Mucosa of stomach (tissue), 1 donor: ENCODE results near the gene CD300A.
A peak's percentile ranks its signal among the peaks of the same experiment; 100 is the strongest.

Experiments
- H3K27me3 ChIP-seq: one replicate; pipeline ENCODE4 v1.7.0; 2013; ENCODE audit warnings: mild to moderate bottlenecking, low read length; ENCODE audit not compliant: control insufficient read depth, insufficient read depth
- H3K36me3 ChIP-seq: one replicate; pipeline ENCODE4 v1.7.0; 2013; ENCODE audit warnings: low read length; ENCODE audit not compliant: control insufficient read depth, insufficient read depth
- H3K4me1 ChIP-seq: one replicate; pipeline ENCODE4 v1.7.0; 2013; ENCODE audit warnings: mild to moderate bottlenecking, low read length; ENCODE audit not compliant: control insufficient read depth, insufficient read depth
- H3K4me3 ChIP-seq: one replicate; pipeline ENCODE4 v1.7.0; 2013; ENCODE audit warnings: low read length
- H3K9ac ChIP-seq: one replicate; pipeline ENCODE4 v1.7.0; 2013; ENCODE audit warnings: mild to moderate bottlenecking, low read length, moderate library complexity
- H3K9me3 ChIP-seq: one replicate; pipeline ENCODE4 v1.7.0; 2013; ENCODE audit warnings: mild to moderate bottlenecking, low read length, moderate library complexity; ENCODE audit not compliant: control insufficient read depth
- donor health status: Pancreatic carcinoma.

The CD300A gene

GRCh38 chr17:74460241-74460640, 6.2 kb upstream of the CD300A start:
- Histone ChIP-seq H3K4me1 (peaks cover 16% of the 10 kb centered on the region), H3K4me3 (no peak overlapping the region), H3K36me3 (no peaks in the 10 kb centered on the region), H3K9ac (no peak overlapping the region), H3K9me3 (no peaks in the 10 kb centered on the region), H3K27me3 (no peaks in the 10 kb centered on the region)

GRCh38 chr17:74460996-74461395, 5.4 kb upstream of the CD300A start:
- no peaks in the 10 kb centered on the region for H3K36me3 ChIP-seq
- H3K9ac ChIP-seq: no peak overlapping the region
- H3K27me3 ChIP-seq: peaks cover 2% of the 10 kb centered on the region
- no peaks in the 10 kb centered on the region for H3K9me3 ChIP-seq
- H3K4me1 ChIP-seq: peaks cover 17% of the 10 kb centered on the region
- H3K4me3 ChIP-seq: no peak overlapping the region

- H3K9me3 ChIP-seq: no peaks in the 10 kb centered on the region
- no peak overlapping the region for H3K4me3 ChIP-seq
- no peak overlapping the region for H3K9ac ChIP-seq
- peaks cover 23% of the 10 kb centered on the region for H3K4me1 ChIP-seq
- H3K27me3 ChIP-seq: peaks cover 6% of the 10 kb centered on the region
- no peaks in the 10 kb centered on the region for H3K36me3 ChIP-seq
These were observed 4.8 kb upstream of the CD300A start for GRCh38 chr17:74461611-74462010.

- no peaks in the 10 kb centered on the region for H3K36me3 ChIP-seq
These were observed 1.6 kb upstream of the CD300A start for GRCh38 chr17:74464730-74465377.

GRCh38 chr17:74465378-74466110, 890 bp upstream of the CD300A start:
- Histone ChIP-seq H3K9ac (no peak overlapping the region), H3K27me3 (peaks cover 6% of the 10 kb centered on the region), H3K36me3 (no peaks in the 10 kb centered on the region), H3K9me3 (no peaks in the 10 kb centered on the region), H3K4me1 (peaks cover 10% of the 10 kb centered on the region), H3K4me3 (no peak overlapping the region)

More at GRCh38 chr17:74464730-74465377, 1.6 kb upstream of the CD300A start:
- peaks cover 10% of the 10 kb centered on the region for H3K4me1 ChIP-seq
- H3K9me3 ChIP-seq: no peaks in the 10 kb centered on the region
- H3K27me3 ChIP-seq: peaks cover 6% of the 10 kb centered on the region
- no peak overlapping the region for H3K4me3 ChIP-seq
- no peak overlapping the region for H3K9ac ChIP-seq

GRCh38 chr17:74466828-74467184, 372 bp downstream of the CD300A start:
- H3K4me3 ChIP-seq: no peak overlapping the region
- H3K4me1 ChIP-seq: peaks cover 10% of the 10 kb centered on the region
- H3K9ac ChIP-seq: peak overlapping the region; percentile 16
- H3K36me3 ChIP-seq: no peaks in the 10 kb centered on the region
- H3K27me3 ChIP-seq: peaks cover 6% of the 10 kb centered on the region
- no peaks in the 10 kb centered on the region for H3K9me3 ChIP-seq

- H3K9me3 ChIP-seq: no peaks in the 10 kb centered on the region
- H3K4me1 ChIP-seq: peaks cover 10% of the 10 kb centered on the region
- H3K9ac ChIP-seq: peak overlapping the region; percentile 51
- no peaks in the 10 kb centered on the region for H3K36me3 ChIP-seq
- H3K4me3 ChIP-seq: no peak overlapping the region
- peaks cover 6% of the 10 kb centered on the region for H3K27me3 ChIP-seq
These were observed 952 bp downstream of the CD300A start for GRCh38 chr17:74467221-74467951.

- peaks cover 6% of the 10 kb centered on the region for H3K27me3 ChIP-seq
- no peaks in the 10 kb centered on the region for H3K9me3 ChIP-seq
- H3K36me3 ChIP-seq: no peaks in the 10 kb centered on the region
- H3K4me3 ChIP-seq: no peak overlapping the region
- peaks cover 6% of the 10 kb centered on the region for H3K4me1 ChIP-seq
- no peak overlapping the region for H3K9ac ChIP-seq
These were observed 4.9 kb downstream of the CD300A start for GRCh38 chr17:74471341-74471740.

- Histone ChIP-seq H3K9ac (no peak overlapping the region), H3K27me3 (peaks cover 5% of the 10 kb centered on the region), H3K4me3 (no peak overlapping the region), H3K4me1 (no peaks in the 10 kb centered on the region), H3K9me3 (no peaks in the 10 kb centered on the region), H3K36me3 (no peaks in the 10 kb centered on the region)
These were observed 6.5 kb downstream of the CD300A start for GRCh38 chr17:74472890-74473289.

- H3K4me1 ChIP-seq: no peaks in the 10 kb centered on the region
- no peak overlapping the region for H3K9ac ChIP-seq
- no peaks in the 10 kb centered on the region for H3K9me3 ChIP-seq
- peaks cover 5% of the 10 kb centered on the region for H3K27me3 ChIP-seq
- no peak overlapping the region for H3K4me3 ChIP-seq
- no peaks in the 10 kb centered on the region for H3K36me3 ChIP-seq
These were observed 6.9 kb downstream of the CD300A start for GRCh38 chr17:74473294-74473693.

GRCh38 chr17:74474043-74474792, 7.8 kb downstream of the CD300A start:
- Histone ChIP-seq H3K36me3 (no peaks in the 10 kb centered on the region), H3K27me3 (peaks cover 5% of the 10 kb centered on the region), H3K9ac (no peak overlapping the region), H3K4me1 (no peaks in the 10 kb centered on the region), H3K4me3 (no peak overlapping the region), H3K9me3 (no peaks in the 10 kb centered on the region)
